SIG-M5 (cell line): Measurements from ENCODE around the gene MACC1.
"Not testable (repeated sequence)": the region's sequence is repeated elsewhere in the genome, so short reads cannot be mapped to it uniquely, and the experiment has no call there.

Experiments
- DNase-seq: peaks from one replicate; lab custom pipeline; 2025; lab: John Stamatoyannopoulos, UW

Gene MACC1

GRCh38 chr7:20128001-20128400, 89.2 kb downstream of the MACC1 start:
- no peak for DNase-seq

- DNase-seq, result not testable (repeated sequence)
These were observed 91.1 kb downstream of the MACC1 start for GRCh38 chr7:20126060-20126459.

GRCh38 chr7:20124087-20124486, 93.1 kb downstream of the MACC1 start:
- DNase-seq, result not testable (repeated sequence)

DNA sequence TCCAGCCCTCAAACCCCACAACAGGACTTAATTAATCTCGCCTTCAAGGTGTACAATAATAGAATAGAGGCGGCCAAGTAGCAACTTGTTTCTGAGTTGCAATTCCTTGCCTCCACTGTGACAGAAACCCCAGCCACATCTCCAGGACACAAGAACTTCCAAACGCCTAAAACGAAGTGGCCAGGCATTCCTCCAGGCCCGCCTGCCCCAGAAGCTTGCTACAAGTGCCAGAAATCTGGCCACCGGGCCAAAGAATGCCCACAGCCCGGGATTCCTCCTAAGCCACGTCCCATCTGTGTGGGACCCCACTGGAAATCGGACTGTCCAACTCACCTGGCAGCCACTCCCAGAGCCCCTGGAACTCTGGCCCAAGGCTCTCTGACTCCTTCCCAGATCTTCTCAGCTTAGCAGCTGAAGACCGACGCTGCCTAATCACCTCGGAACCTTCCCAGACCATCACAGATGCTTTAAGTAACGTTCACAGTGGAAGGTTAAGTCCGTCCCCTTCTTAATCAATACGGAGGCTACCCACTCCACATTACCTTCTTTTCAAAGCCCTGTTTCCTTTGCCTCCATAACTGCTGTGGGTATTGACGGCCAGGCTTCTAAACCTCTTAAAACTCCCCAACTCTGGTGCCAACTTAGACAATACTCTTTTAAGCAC, 94.4 kb downstream of the MACC1 start:
- DNase-seq, result not testable (repeated sequence)

GRCh38 chr7:20122073-20122472, 95.1 kb downstream of the MACC1 start:
- no peak for DNase-seq

GRCh38 chr7:20121404-20121803, 95.8 kb downstream of the MACC1 start:
- no peak for DNase-seq

DNA sequence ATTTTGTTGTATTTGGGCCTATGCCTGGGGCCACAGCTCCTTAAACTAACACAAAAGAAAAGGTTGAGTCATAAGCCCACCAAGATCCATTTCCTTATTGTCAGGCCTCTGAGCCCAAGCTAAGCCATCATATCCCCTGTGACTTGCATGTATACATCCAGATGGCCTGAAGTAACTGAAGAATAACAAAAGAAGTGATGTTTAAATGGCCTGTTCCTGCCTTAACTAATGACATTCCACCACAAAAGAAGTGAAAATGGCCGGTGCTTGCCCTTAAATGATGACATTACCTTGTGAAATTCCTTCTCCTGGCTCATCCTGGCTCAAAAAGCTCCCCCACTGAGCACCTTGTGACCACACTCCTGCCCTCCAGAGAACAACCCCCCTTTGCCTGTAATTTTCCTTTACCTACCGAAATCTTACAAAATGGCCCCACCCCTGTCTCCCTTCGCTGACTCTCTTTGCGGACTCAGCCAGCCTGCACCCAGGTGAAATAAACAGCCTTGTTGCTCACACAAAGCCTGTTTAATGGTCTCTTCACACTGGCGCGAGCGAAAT, 96.5 kb downstream of the MACC1 start:
- not testable (repeated sequence) for DNase-seq

- DNase-seq, result no peak
These were observed 100.3 kb downstream of the MACC1 start for GRCh38 chr7:20116869-20117268.

- peak; percentile 45 for DNase-seq
These were observed 102.7 kb downstream of the MACC1 start for GRCh38 chr7:20114468-20114867.

- DNase-seq, result no peak
These were observed 103.7 kb downstream of the MACC1 start for GRCh38 chr7:20113427-20114027.

GRCh38 chr7:20112696-20113095, 104.5 kb downstream of the MACC1 start:
- no peak for DNase-seq

GRCh38 chr7:20111821-20112542, 105.2 kb downstream of the MACC1 start:
- no peak for DNase-seq

- DNase-seq, result no peak
These were observed 109.6 kb downstream of the MACC1 start for GRCh38 chr7:20107582-20107981.

- DNase-seq, result no peak
These were observed 112.5 kb downstream of the MACC1 start for GRCh38 chr7:20104696-20105095.

- DNase-seq, result no peak
These were observed 114.2 kb downstream of the MACC1 start for GRCh38 chr7:20102982-20103381.

DNA sequence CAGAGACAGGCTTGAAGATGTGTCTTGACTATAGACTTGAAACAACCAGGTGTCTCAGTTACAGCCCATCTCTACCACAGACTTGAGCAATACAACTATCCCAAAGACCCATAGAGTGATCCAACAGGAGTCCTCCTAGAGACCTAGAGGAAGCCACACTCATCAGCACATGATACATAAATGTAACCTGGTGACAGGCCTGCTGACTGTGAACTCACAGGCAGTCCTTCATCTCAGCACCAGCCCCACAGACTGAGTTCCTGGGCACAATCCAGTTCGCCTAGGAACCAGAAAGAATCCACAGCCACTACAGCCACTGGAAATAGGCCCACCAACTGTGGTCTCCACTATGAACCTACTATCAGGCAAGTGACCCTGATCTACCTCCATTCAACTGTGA, 121.3 kb downstream of the MACC1 start:
- DNase-seq, result no peak

- DNase-seq, result no peak
These were observed 121.7 kb downstream of the MACC1 start for GRCh38 chr7:20095436-20095835.

GRCh38 chr7:20089431-20089830, 127.8 kb downstream of the MACC1 start:
- DNase-seq, result no peak

DNA sequence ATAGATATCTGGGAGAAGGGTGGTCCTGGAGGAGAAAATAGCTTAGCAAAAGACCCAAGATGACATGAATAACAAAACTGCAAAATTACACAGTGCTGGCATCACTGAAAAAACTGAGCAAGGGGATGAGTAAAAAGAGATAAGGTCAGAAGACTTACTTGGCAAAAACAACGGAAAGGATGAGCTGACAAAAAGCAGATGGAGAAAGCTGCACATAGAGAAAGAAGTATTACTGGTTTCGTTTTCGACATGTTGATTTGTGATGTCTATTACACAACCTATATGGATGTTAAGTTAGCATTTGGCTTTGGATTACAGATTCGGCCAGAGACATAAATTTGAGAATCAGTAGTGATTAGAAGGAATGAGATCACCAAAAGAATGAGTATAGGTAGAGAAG, 132.1 kb downstream of the MACC1 start:
- DNase-seq, result no peak
